Neural crest cell (in vitro differentiated cells): Measurements from ENCODE around the gene HS6ST1. TPM values are rescaled to one million over a fixed set of nuclear protein-coding genes. Genes with fewer than 3 reads are reported as not detected.

Experiments
- DNase-seq: peaks from one replicate; pipeline ENCODE4 v3.0.0; 2021; ENCODE audit warnings: low read depth, mixed read lengths, low spot score
- H3K27ac Mint-ChIP-seq: one replicate; pipeline ENCODE4 v1.8.0; 2021; ENCODE audit warnings: mild to moderate bottlenecking, mixed read lengths; ENCODE audit not compliant: unreplicated experiment
- H3K27me3 Mint-ChIP-seq: 2 replicates; pipeline ENCODE4 v1.8.0; 2021; ENCODE audit warnings: low read depth, mild to moderate bottlenecking, mixed read lengths
- H3K36me3 Mint-ChIP-seq: 2 replicates; pipeline ENCODE4 v1.8.0; 2021; ENCODE audit warnings: low read depth, mild to moderate bottlenecking, mixed read lengths
- H3K4me1 Mint-ChIP-seq: 2 replicates; pipeline ENCODE4 v1.8.0; 2021; ENCODE audit warnings: mixed read lengths
- H3K4me3 Mint-ChIP-seq: one replicate; pipeline ENCODE4 v1.8.0; 2021; ENCODE audit warnings: mild to moderate bottlenecking, mixed read lengths
- H3K9me3 Mint-ChIP-seq: 2 replicates; pipeline ENCODE4 v1.8.0; 2021; ENCODE audit warnings: mixed read lengths
- CTCF ChIP-seq: fragments of 200-600 bp; sonication (generic); conservative IDR thresholded peaks from 2 replicates; pipeline ENCODE4 v1.5.0; 2021; ENCODE audit warnings: antibody characterized with exemption, mild to moderate bottlenecking
- total RNA-seq: library from RNA; stranded (reverse); gene quantifications from 2 replicates; pipeline ENCODE4 v1.2.1, GENCODE V29; 2021

HS6ST1 gene
- total RNA-seq, 1 donor from 2014 or later = 39.8 TPM

GRCh38 chr2:128311755-128312341 is 6.8 kb downstream of the HS6ST1 start:
- DNase-seq = no peak
- H3K27me3 Mint-ChIP-seq = peaks cover 4% of the 10 kb centered on the region
- no peak overlapping the region for H3K27ac Mint-ChIP-seq
- TF ChIP-seq CTCF = no peak
- H3K4me1 Mint-ChIP-seq = peaks cover 39% of the 10 kb centered on the region
- peaks cover 5% of the 10 kb centered on the region for H3K36me3 Mint-ChIP-seq
- H3K4me3 Mint-ChIP-seq = peak overlapping the region; percentile 15
- H3K9me3 Mint-ChIP-seq = no peaks in the 10 kb centered on the region

- no peak for DNase-seq
- Mint-ChIP-seq H3K36me3 (peaks cover 5% of the 10 kb centered on the region), H3K27me3 (no peaks in the 10 kb centered on the region), H3K27ac (peak overlapping the region; percentile 5), H3K9me3 (no peaks in the 10 kb centered on the region), H3K4me3 (peak overlapping the region; percentile 15), H3K4me1 (peaks cover 36% of the 10 kb centered on the region)
- TF ChIP-seq CTCF = no peak
Observed at GRCh38 chr2:128311216-128311754, 7.4 kb downstream of the HS6ST1 start.

GRCh38 chr2:128310761-128311160 is 7.9 kb downstream of the HS6ST1 start:
- TF ChIP-seq CTCF = no peak
- Mint-ChIP-seq H3K27me3 (no peaks in the 10 kb centered on the region), H3K4me3 (peak overlapping the region; percentile 32), H3K4me1 (peaks cover 38% of the 10 kb centered on the region), H3K9me3 (no peaks in the 10 kb centered on the region), H3K27ac (peak overlapping the region; percentile 5), H3K36me3 (peaks cover 5% of the 10 kb centered on the region)
- no peak for DNase-seq

GRCh38 chr2:128310094-128310716 is 8.5 kb downstream of the HS6ST1 start:
- no peak for DNase-seq
- Mint-ChIP-seq H3K27me3 (no peaks in the 10 kb centered on the region), H3K4me1 (peaks cover 33% of the 10 kb centered on the region), H3K36me3 (peaks cover 3% of the 10 kb centered on the region), H3K4me3 (no peak overlapping the region), H3K9me3 (no peaks in the 10 kb centered on the region), H3K27ac (no peak overlapping the region)
- no peak for TF ChIP-seq CTCF

- peak overlapping the region; percentile 93 for H3K27ac Mint-ChIP-seq
- H3K4me3 Mint-ChIP-seq = no peak overlapping the region
- H3K9me3 Mint-ChIP-seq = no peaks in the 10 kb centered on the region
Observed at GRCh38 chr2:128309280-128310093, 9.2 kb downstream of the HS6ST1 start.

More at GRCh38 chr2:128309280-128310093, 9.2 kb downstream of the HS6ST1 start:
- TF ChIP-seq CTCF = no peak
- no peaks in the 10 kb centered on the region for H3K27me3 Mint-ChIP-seq
- DNase-seq = no peak
- peaks cover 29% of the 10 kb centered on the region for H3K4me1 Mint-ChIP-seq
- no peaks in the 10 kb centered on the region for H3K36me3 Mint-ChIP-seq
